NK-92 (cell line): ENCODE results near the gene AARS1.
A peak's percentile ranks its signal among the peaks of the same experiment; 100 is the strongest.
"Not testable (repeated sequence)": the region's sequence is repeated elsewhere in the genome, so short reads cannot be mapped to it uniquely, and the experiment has no call there.

Experiments used
- DNase-seq: peaks from one replicate; lab custom pipeline; 2025; ENCODE audit not compliant: unreplicated experiment; lab: John Stamatoyannopoulos, UW

AARS1 gene

GRCh38 chr16:70276392-70276791 is 12.9 kb downstream of the AARS1 start:
- no peak for DNase-seq

GRCh38 chr16:70271696-70272095 is 17.6 kb downstream of the AARS1 start:
- no peak for DNase-seq

- DNase-seq, result no peak
These were observed 19.1 kb downstream of the AARS1 start for GRCh38 chr16:70270176-70270575.

GRCh38 chr16:70269471-70269870 is 19.8 kb downstream of the AARS1 start:
- no peak for DNase-seq

GRCh38 chr16:70267922-70268321 is 21.4 kb downstream of the AARS1 start:
- DNase-seq, result not testable (repeated sequence)

GRCh38 chr16:70267516-70267915 is 21.8 kb downstream of the AARS1 start:
- DNase-seq, result no peak

GRCh38 chr16:70259903-70260302 is 29.4 kb downstream of the AARS1 start:
- DNase-seq, result not testable (repeated sequence)

- no peak for DNase-seq
These were observed 30.4 kb downstream of the AARS1 start for GRCh38 chr16:70258946-70259345.

GRCh38 chr16:70258065-70258464 is 31.2 kb downstream of the AARS1 start:
- no peak for DNase-seq

- DNase-seq, result no peak
These were observed 31.9 kb downstream of the AARS1 start for GRCh38 chr16:70257391-70257790.

- no peak for DNase-seq
These were observed 33.7 kb downstream of the AARS1 start for GRCh38 chr16:70255574-70255973.

GRCh38 chr16:70254965-70255286 is 34.4 kb downstream of the AARS1 start:
- DNase-seq, result no peak

- no peak for DNase-seq
These were observed 34.9 kb downstream of the AARS1 start for GRCh38 chr16:70254180-70254964.

GRCh38 chr16:70253291-70254106 is 35.8 kb downstream of the AARS1 start:
- no peak for DNase-seq

GRCh38 chr16:70252355-70252988 is 36.8 kb downstream of the AARS1 start:
- no peak for DNase-seq

- DNase-seq, result peak; percentile 45
These were observed 37.5 kb downstream of the AARS1 start, which contains the start of gene EXOSC6 for GRCh38 chr16:70251629-70252354. TSS of gene EXOSC6 (minus strand) at chr16:70251940. CDS start at chr16:70251900, 40 bp downstream.

GRCh38 chr16:70250748-70251628 is 38.3 kb downstream of the AARS1 start:
- no peak for DNase-seq

GRCh38 chr16:70249697-70250096 is 39.6 kb downstream of the AARS1 start:
- not testable (repeated sequence) for DNase-seq

- DNase-seq, result not testable (repeated sequence)
These were observed 50.5 kb downstream of the AARS1 start for GRCh38 chr16:70238773-70239172.

GRCh38 chr16:70231831-70232230 is 57.5 kb downstream of the AARS1 start:
- DNase-seq, result not testable (repeated sequence)
